ENCODE measurements around the gene FAHD1.

The FAHD1 gene

GRCh38 chr16:1781254-1781653 is 45.8 kb upstream of the FAHD1 start:
- TF ChIP-seq CTCF (IDR thresholded peaks at IDR 0.05), result no peak

GRCh38 chr16:1781758-1782407 is 45.1 kb upstream of the FAHD1 start:
- TF ChIP-seq CTCF (IDR thresholded peaks at IDR 0.05), result no peak

- TF ChIP-seq CTCF (IDR thresholded peaks at IDR 0.05), result no peak
These were observed 44.4 kb upstream of the FAHD1 start, which contains the start of the genes NUBP2 and SPSB3 for GRCh38 chr16:1782408-1783264. TSS of gene NUBP2 (plus strand) at chr16:1782960. CDS start at chr16:1783021, 61 bp downstream. TSS of gene SPSB3 (minus strand) at chr16:1782571. CDS start at chr16:1781483, 1,088 bp downstream.

GRCh38 chr16:1784977-1785845 is 41.8 kb upstream of the FAHD1 start:
- no peak for TF ChIP-seq CTCF (IDR thresholded peaks at IDR 0.05)

GRCh38 chr16:1785846-1786170 is 41.2 kb upstream of the FAHD1 start:
- no peak for TF ChIP-seq CTCF (IDR thresholded peaks at IDR 0.05)

- no peak for TF ChIP-seq CTCF (IDR thresholded peaks at IDR 0.05)
These were observed 40.6 kb upstream of the FAHD1 start for GRCh38 chr16:1786242-1787055.

GRCh38 chr16:1787056-1787321 is 40.0 kb upstream of the FAHD1 start:
- TF ChIP-seq CTCF (IDR thresholded peaks at IDR 0.05), result no peak

Measured in LNCAP (cell line).